ENCODE results near the gene GFRA3.

DNA sequence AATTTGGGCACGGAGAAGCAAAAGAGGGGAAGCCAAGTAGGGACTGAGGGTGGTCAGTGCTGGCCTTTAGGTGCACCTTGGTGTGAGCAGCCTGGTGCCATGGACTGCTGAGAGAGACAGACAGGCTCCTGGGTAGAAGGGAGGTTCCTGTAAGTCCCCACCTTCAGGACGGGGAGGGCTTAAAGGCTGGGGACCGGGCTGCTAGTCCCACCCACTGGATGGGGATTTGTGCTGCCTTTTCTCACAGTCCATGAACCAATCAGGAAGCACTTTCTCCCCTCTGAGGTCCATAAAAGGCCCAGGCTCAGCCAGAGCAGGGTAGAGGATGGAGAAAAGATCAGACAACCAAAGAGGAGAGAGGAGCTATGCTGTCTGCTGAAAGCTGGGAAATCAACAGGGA lies 41.9 kb upstream of the GFRA3 start:
- TF ChIP-seq POLR2AphosphoS5 (IDR thresholded peaks at IDR 0.05; ENCODE audit: low read depth, low read length), result no peak
- TF ChIP-seq, protein P1, sequence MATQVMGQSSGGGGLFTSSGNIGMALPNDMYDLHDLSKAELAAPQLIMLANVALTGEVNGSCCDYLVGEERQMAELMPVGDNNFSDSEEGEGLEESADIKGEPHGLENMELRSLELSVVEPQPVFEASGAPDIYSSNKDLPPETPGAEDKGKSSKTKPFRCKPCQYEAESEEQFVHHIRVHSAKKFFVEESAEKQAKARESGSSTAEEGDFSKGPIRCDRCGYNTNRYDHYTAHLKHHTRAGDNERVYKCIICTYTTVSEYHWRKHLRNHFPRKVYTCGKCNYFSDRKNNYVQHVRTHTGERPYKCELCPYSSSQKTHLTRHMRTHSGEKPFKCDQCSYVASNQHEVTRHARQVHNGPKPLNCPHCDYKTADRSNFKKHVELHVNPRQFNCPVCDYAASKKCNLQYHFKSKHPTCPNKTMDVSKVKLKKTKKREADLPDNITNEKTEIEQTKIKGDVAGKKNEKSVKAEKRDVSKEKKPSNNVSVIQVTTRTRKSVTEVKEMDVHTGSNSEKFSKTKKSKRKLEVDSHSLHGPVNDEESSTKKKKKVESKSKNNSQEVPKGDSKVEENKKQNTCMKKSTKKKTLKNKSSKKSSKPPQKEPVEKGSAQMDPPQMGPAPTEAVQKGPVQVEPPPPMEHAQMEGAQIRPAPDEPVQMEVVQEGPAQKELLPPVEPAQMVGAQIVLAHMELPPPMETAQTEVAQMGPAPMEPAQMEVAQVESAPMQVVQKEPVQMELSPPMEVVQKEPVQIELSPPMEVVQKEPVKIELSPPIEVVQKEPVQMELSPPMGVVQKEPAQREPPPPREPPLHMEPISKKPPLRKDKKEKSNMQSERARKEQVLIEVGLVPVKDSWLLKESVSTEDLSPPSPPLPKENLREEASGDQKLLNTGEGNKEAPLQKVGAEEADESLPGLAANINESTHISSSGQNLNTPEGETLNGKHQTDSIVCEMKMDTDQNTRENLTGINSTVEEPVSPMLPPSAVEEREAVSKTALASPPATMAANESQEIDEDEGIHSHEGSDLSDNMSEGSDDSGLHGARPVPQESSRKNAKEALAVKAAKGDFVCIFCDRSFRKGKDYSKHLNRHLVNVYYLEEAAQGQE (IDR thresholded peaks at IDR 0.05; ENCODE audit: insufficient read depth in 1 of 2, low read depth in 2 of 2, low read length in 2 of 2), result no peak
